GM12891 (cell line): ENCODE results near the gene MAP1B.

ENCODE experiments used
- POLR2A ChIP-seq: IDR thresholded peaks from 2 replicates; pipeline ENCODE4 v1.6.1; 2011; ENCODE audit warnings: low read depth, low read length, control low read depth
- POLR2AphosphoS5 ChIP-seq: IDR thresholded peaks from 2 replicates; pipeline ENCODE4 v1.6.1; 2011; ENCODE audit warnings: low read depth, low read length, control low read depth

GRCh38 chr5:72125271-72125940 lies 18.1 kb downstream of the MAP1B start:
- TF ChIP-seq POLR2AphosphoS5 (no peak), POLR2A (no peak)
